WERI-Rb-1 (cell line): ENCODE measurements around the gene SLC39A10.

Source experiments
- DNase-seq: peaks from one replicate; pipeline ENCODE4 v3.0.0-alpha.2; 2020
- H3K27ac ChIP-seq: fragments of 250-450 bp; sonication (Bioruptor Pico); 2 replicates; pipeline ENCODE4 v1.5.1; 2020; ENCODE audit warnings: mild to moderate bottlenecking, moderate library complexity
- H3K27me3 ChIP-seq: fragments of 250-450 bp; sonication (Bioruptor Pico); 2 replicates; pipeline ENCODE4 v1.5.1; 2021; ENCODE audit warnings: mild to moderate bottlenecking, low read depth, moderate library complexity; ENCODE audit not compliant: insufficient read depth, severe bottlenecking
- H3K36me3 ChIP-seq: fragments of 250-450 bp; sonication (Bioruptor Pico); 2 replicates; pipeline ENCODE4 v1.5.1; 2020; ENCODE audit warnings: mild to moderate bottlenecking, moderate library complexity
- H3K4me3 ChIP-seq: 2 replicates; pipeline ENCODE4 v1.5.1; 2011; ENCODE audit warnings: low read depth, mild to moderate bottlenecking, control low read depth, low read length
- H3K9me3 ChIP-seq: fragments of 250-450 bp; sonication (Bioruptor Pico); 2 replicates; pipeline ENCODE4 v1.5.1; 2021; ENCODE audit warnings: mild to moderate bottlenecking, moderate library complexity; ENCODE audit not compliant: severe bottlenecking
- TF ChIP-seq, protein P1 (sequence below): IDR thresholded peaks from 2 replicates; pipeline ENCODE4 v1.5.1; 2011; ENCODE audit warnings: low read depth, mild to moderate bottlenecking, control low read depth, inconsistent platforms, low read length

The SLC39A10 gene

DNA sequence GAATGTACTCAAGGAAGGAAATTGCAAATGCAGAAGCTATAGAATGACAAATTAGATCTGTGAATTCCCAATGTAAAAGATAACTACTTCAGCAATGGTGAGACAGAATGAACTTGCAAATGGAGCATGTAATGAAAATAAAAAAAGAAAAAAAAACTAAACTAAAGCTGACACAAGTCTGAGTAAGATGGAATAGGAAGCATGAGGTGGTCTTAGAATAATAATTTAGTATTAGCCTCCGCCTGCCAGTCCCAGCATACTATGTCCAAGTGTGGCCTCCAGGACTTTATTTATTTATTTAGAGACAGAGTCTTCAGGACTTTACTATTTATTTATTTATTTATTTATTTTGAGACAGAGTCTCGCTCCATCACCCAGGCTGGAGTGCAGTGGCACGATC lies 37.4 kb upstream of the SLC39A10 start:
- no peak for DNase-seq
- Histone ChIP-seq H3K9me3 (no peaks in the 10 kb centered on the region), H3K27ac (no peak overlapping the region), H3K36me3 (no peaks in the 10 kb centered on the region), H3K27me3 (no peaks in the 10 kb centered on the region), H3K4me3 (no peak overlapping the region)
- TF ChIP-seq, protein P1, sequence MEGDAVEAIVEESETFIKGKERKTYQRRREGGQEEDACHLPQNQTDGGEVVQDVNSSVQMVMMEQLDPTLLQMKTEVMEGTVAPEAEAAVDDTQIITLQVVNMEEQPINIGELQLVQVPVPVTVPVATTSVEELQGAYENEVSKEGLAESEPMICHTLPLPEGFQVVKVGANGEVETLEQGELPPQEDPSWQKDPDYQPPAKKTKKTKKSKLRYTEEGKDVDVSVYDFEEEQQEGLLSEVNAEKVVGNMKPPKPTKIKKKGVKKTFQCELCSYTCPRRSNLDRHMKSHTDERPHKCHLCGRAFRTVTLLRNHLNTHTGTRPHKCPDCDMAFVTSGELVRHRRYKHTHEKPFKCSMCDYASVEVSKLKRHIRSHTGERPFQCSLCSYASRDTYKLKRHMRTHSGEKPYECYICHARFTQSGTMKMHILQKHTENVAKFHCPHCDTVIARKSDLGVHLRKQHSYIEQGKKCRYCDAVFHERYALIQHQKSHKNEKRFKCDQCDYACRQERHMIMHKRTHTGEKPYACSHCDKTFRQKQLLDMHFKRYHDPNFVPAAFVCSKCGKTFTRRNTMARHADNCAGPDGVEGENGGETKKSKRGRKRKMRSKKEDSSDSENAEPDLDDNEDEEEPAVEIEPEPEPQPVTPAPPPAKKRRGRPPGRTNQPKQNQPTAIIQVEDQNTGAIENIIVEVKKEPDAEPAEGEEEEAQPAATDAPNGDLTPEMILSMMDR = no peak

DNA sequence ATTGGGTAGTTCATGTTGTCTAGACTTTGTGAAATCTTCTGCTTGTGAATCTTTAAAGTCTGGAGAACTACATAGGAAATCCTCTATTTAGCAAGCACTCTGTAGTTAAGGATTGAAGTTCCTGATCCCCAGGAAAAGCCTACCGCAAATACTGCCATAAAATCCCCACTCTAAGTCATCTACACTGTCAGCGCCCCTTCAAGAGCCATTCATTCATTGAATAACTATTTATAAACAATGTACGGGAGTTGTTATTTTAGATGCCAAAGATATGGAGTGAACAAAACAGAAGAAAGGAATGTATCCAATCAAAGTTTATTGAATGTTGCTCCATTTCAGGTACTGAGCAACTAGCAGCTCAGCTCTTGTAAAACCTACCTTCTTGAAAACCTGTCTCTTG lies 36.5 kb upstream of the SLC39A10 start:
- no peaks in the 10 kb centered on the region for H3K9me3 ChIP-seq
- TF ChIP-seq, protein P1 = no peak
- H3K27me3 ChIP-seq = no peaks in the 10 kb centered on the region
- DNase-seq = no peak
- H3K27ac ChIP-seq = no peak overlapping the region
- no peaks in the 10 kb centered on the region for H3K36me3 ChIP-seq
- no peak overlapping the region for H3K4me3 ChIP-seq

DNA sequence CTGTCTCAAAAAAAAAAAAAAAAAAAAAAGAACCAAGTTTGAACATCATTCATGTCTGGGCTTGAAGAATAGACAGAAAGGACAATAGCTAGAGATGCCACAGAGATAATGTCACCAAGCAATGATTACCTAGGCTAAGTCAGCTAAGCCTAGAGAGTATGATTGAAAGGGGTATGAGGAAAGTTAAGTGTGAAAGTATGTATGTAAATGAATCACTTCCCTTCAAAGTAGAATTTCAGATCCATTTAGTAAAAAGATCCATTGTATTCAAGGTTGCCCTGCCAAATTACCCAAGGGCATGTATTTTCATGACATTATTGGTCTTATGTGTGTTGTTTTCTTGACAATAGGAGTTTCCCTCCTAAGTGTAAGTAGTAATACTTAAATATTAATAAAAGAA lies 34.1 kb upstream of the SLC39A10 start:
- no peak for DNase-seq
- TF ChIP-seq, protein P1 = no peak
- Histone ChIP-seq H3K36me3 (no peaks in the 10 kb centered on the region), H3K4me3 (no peak overlapping the region), H3K27me3 (no peaks in the 10 kb centered on the region), H3K27ac (no peak overlapping the region), H3K9me3 (no peaks in the 10 kb centered on the region)

DNA sequence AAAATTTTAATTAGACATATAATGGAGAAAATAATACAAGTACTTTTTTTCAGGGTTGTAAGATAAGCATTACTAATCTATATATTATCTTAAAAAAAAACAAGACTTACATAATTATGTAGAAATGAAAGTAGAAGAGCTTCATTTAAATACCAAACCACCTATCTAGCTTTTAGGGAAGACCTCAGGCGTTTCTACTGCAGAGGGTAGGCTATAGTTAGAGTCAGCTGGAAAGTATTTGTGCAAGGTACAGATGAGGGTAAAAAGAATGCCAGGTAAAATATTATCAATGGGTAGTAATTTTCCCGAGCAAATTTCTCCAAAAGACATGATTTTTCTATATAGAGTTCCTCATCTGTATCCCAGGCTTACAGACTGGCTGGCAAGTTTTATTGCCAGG lies 30.5 kb upstream of the SLC39A10 start:
- Histone ChIP-seq H3K27ac (no peak overlapping the region), H3K9me3 (no peaks in the 10 kb centered on the region), H3K4me3 (no peak overlapping the region), H3K27me3 (no peaks in the 10 kb centered on the region), H3K36me3 (no peaks in the 10 kb centered on the region)
- DNase-seq = no peak
- TF ChIP-seq, protein P1 = no peak

DNA sequence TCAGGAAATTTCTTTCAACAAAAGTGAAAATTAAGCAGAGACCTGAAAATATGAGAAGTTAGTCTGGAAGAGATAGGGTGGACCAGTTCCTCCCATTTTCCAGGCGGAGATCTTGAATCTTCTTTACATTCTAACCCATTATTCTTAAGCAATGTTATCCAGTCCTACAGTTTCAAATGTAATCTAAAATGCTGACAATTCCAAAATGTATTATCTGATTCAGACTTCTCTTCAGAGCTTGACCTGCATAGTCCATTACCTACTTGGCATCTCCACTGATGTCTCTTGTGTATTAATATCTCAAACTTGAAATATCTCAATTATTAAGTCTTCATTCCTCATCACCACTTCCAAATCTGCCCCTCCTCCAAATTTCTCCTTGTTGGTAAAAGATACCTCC lies 28.4 kb upstream of the SLC39A10 start:
- DNase-seq = no peak
- H3K9me3 ChIP-seq = no peaks in the 10 kb centered on the region
- no peaks in the 10 kb centered on the region for H3K27me3 ChIP-seq
- TF ChIP-seq, protein P1 = no peak
- H3K4me3 ChIP-seq = no peak overlapping the region
- no peak overlapping the region for H3K27ac ChIP-seq
- H3K36me3 ChIP-seq = no peaks in the 10 kb centered on the region

DNA sequence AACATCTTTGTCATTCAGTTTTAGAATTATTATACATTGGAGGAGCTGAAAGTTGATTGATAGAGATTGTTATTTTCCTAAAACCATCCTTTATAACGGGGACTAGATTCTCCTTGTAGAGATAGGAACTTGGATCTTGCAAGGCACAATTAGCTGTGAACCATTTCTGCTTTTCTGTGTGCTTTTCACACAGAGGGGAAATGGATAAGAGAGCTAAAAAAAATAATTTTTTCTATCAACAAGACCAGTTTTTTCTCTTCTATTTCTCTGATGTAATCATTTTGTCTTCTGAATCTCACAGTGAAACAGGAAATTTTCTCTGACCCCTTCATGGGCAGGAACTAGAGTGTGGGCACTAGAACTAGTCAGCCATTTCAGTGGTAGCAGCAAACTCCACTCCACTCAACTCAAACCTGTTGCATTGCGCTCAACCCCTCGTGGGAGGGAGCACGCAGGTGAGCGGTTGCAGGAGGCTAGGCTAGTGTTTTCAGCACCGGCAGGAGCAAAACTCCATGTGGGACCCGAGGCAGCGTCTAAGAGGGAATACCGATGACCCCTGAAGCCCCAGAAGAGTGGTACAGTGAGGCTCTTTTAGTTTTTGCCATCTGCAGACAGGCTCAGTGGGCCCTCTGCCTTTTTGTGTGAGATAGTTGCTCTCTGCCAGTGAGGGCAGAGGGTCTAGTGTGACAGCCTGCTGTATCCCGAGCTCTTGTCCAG lies 24.0 kb upstream of the SLC39A10 start:
- no peaks in the 10 kb centered on the region for H3K27me3 ChIP-seq
- no peaks in the 10 kb centered on the region for H3K9me3 ChIP-seq
- TF ChIP-seq, protein P1 = no peak
- H3K27ac ChIP-seq = no peak overlapping the region
- no peak for DNase-seq
- no peak overlapping the region for H3K4me3 ChIP-seq
- H3K36me3 ChIP-seq = no peaks in the 10 kb centered on the region
